Calu3 (cell line): ENCODE measurements around the gene MRPS33. TPM values are rescaled to one million over a fixed set of nuclear protein-coding genes. Genes with fewer than 3 reads are reported as not detected.

ENCODE experiments used
- Bru-seq: library from RNA; stranded (reverse); fragments of 400-500 nt; gene quantifications from one replicate; lab custom pipeline; 2021; lab: Mats Ljungman, UMichigan
- BruChase-seq, 2 experiments: library from RNA; stranded (reverse); fragments of 400-500 nt; gene quantifications; one replicate each; lab custom pipeline; 2021; lab: Mats Ljungman, UMichigan
- BruUV-seq: library from RNA; stranded (reverse); fragments of 400-500 nt; replicated peaks from 2 replicates; lab custom pipeline; 2021; lab: Mats Ljungman, UMichigan
- CTCF ChIA-PET: fragments of 300-600 bp; sonication (Branson Sonifier 250); formaldehyde crosslinking; loops from one replicate; lab custom pipeline; 2022; ENCODE audit warnings: antibody characterized with exemption; lab: Charles Lee
- DNase-seq: peaks from one replicate; pipeline ENCODE4 v3.0.0; 2022
- H3K27ac Mint-ChIP-seq: one replicate; pipeline ENCODE4 v1.8.0; 2022; ENCODE audit warnings: mixed read lengths; ENCODE audit not compliant: unreplicated experiment
- H3K27me3 Mint-ChIP-seq: one replicate; pipeline ENCODE4 v1.8.0; 2022; ENCODE audit warnings: mixed read lengths; ENCODE audit not compliant: unreplicated experiment
- H3K36me3 Mint-ChIP-seq: one replicate; pipeline ENCODE4 v1.8.0; 2022; ENCODE audit warnings: mild to moderate bottlenecking, moderate library complexity, mixed read lengths; ENCODE audit not compliant: insufficient read depth, unreplicated experiment
- H3K4me1 Mint-ChIP-seq: one replicate; pipeline ENCODE4 v1.8.0; 2022; ENCODE audit warnings: mild to moderate bottlenecking, low read depth, mixed read lengths; ENCODE audit not compliant: unreplicated experiment
- H3K4me3 Mint-ChIP-seq: one replicate; pipeline ENCODE4 v1.8.0; 2022; ENCODE audit warnings: mild to moderate bottlenecking, low read depth, moderate library complexity, mixed read lengths; ENCODE audit not compliant: unreplicated experiment
- H3K9me3 Mint-ChIP-seq: one replicate; pipeline ENCODE4 v1.8.0; 2022; ENCODE audit warnings: low read depth, mixed read lengths; ENCODE audit not compliant: unreplicated experiment
- CTCF ChIP-seq: fragments of 200-600 bp; IDR thresholded peaks from one replicate; pipeline ENCODE4 v1.8.0; 2022; ENCODE audit warnings: antibody characterized with exemption; ENCODE audit not compliant: unreplicated experiment
- intact Hi-C: fragments of 100-400 bp; cut with micrococcal nuclease; formaldehyde crosslinking; loops from one replicate; pipeline ENCODE4 v1.10.0; 2022; ENCODE audit not compliant: unreplicated experiment
- long read RNA-seq: library from polyadenylated mRNA; stranded (forward); transcript quantifications from one replicate; pipeline ENCODE4 v2.0.0, GENCODE V29; 2022
- total RNA-seq: library from RNA; stranded (reverse); gene quantifications from 2 replicates; pipeline ENCODE4 v1.2.3, GENCODE V29; 2022

The MRPS33 gene
- 54.6 and 60.3 TPM in 2 replicates for total RNA-seq
- percentile 70 among the genes with signal in this experiment for Bru-seq, nascent RNA
- percentile 75 among the genes with signal in this experiment for BruChase-seq, experiment 1, labeled RNA remaining after a 6-hour chase
- BruChase-seq, experiment 2, labeled RNA remaining after a 2-hour chase: percentile 61 among the genes with signal in this experiment
- long read RNA-seq, full-length matches to known transcripts: 95 of 104 reads
- long read RNA-seq, partial matches to known transcripts: 6 of 104 reads
- long read RNA-seq, other reads (novel, unspliced or antisense): 3 of 104 reads

- Mint-ChIP-seq H3K4me1 (peaks cover 9% of the 10 kb centered on the region), H3K27ac (peak within 1 kb of the TSS; percentile 89), H3K27me3 (no peaks in the 10 kb centered on the region), H3K4me3 (peak within 1 kb of the TSS; percentile 92), H3K36me3 (peaks cover 22% of the 10 kb centered on the region), H3K9me3 (peaks cover 3% of the 10 kb centered on the region)
- DNase-seq: peak; percentile 93
- intact Hi-C loops: loop anchor here (2.0 to 5.0 kb wide), 3 partner anchors 208 to 518 kb away; partner anchors contain the start of gene ADCK2
- CTCF ChIA-PET: interaction anchor here (0.5 to 1.6 kb wide), 7 partner anchors 61 to 519 kb away, joined by 3 to 8 read pairs (median 3); no protein-coding TSS in a partner anchor
- TSS peak; percentile 66 for BruUV-seq
- TF ChIP-seq CTCF: no peak
These were observed at the start of gene MRPS33 for GRCh38 chr7:141014524-141015395. TSS of gene MRPS33 (minus strand) at chr7:141014952. CDS start at chr7:141010633, 4,319 bp downstream.

GRCh38 chr7:141057788-141058187 is 43.0 kb upstream of the MRPS33 start:
- CTCF ChIA-PET: no interaction called here

GRCh38 chr7:141055146-141055545 is 40.4 kb upstream of the MRPS33 start:
- no peak for TF ChIP-seq CTCF
- Mint-ChIP-seq H3K9me3 (peaks cover 2% of the 10 kb centered on the region), H3K4me1 (no peaks in the 10 kb centered on the region), H3K27me3 (no peaks in the 10 kb centered on the region), H3K27ac (no peak overlapping the region), H3K4me3 (no peak overlapping the region), H3K36me3 (no peaks in the 10 kb centered on the region)
- no TSS peak for BruUV-seq
- DNase-seq: no peak
- CTCF ChIA-PET: no interaction called here
- intact Hi-C loops: no loop called here

More at GRCh38 chr7:141057788-141058187, 43.0 kb upstream of the MRPS33 start:
- Mint-ChIP-seq H3K4me1 (no peaks in the 10 kb centered on the region), H3K27me3 (no peaks in the 10 kb centered on the region), H3K4me3 (no peak overlapping the region), H3K36me3 (no peaks in the 10 kb centered on the region), H3K27ac (no peak overlapping the region), H3K9me3 (peaks cover 2% of the 10 kb centered on the region)
- TF ChIP-seq CTCF: no peak
- BruUV-seq: no TSS peak
- DNase-seq: no peak
- intact Hi-C loops: no loop called here

- intact Hi-C loops: no loop called here
- Mint-ChIP-seq H3K4me1 (no peaks in the 10 kb centered on the region), H3K4me3 (no peak overlapping the region), H3K9me3 (peaks cover 2% of the 10 kb centered on the region), H3K27me3 (no peaks in the 10 kb centered on the region), H3K36me3 (no peaks in the 10 kb centered on the region), H3K27ac (no peak overlapping the region)
- no peak for DNase-seq
- CTCF ChIA-PET: no interaction called here
- TF ChIP-seq CTCF: no peak
- no TSS peak for BruUV-seq
These were observed 38.9 kb upstream of the MRPS33 start for GRCh38 chr7:141053626-141054025.
